Breast epithelium (tissue), 4 donors: ENCODE data around the gene ACO2. TPM values are rescaled to one million over a fixed set of nuclear protein-coding genes. Genes with fewer than 3 reads are reported as not detected.

Experiments
- DNase-seq, 2 donors: peaks; one replicate each; pipeline ENCODE4 v3.0.0-alpha.2; 2019; ENCODE audit warnings: low spot score in 2 of 2
- H3K27ac ChIP-seq, 2 donors: fragments of 200-600 bp; sonication (generic) in 1 of 2; one replicate each; pipeline ENCODE4 v1.5.1; 2016 to 2019; ENCODE audit warnings: mild to moderate bottlenecking in 1 of 2
- H3K27me3 ChIP-seq, 2 donors: fragments of 200-600 bp; sonication (generic) in 1 of 2; one replicate each; pipeline versions ENCODE4 v1.5.1 to v1.6.0; 2017 to 2019; ENCODE audit warnings: control low read depth in 1 of 2, mild to moderate bottlenecking in 1 of 2
- H3K36me3 ChIP-seq: fragments of 200-600 bp; one replicate; pipeline ENCODE4 v1.5.1; 2019
- H3K4me1 ChIP-seq, 2 donors: fragments of 200-600 bp; sonication (generic); one replicate each; pipeline ENCODE4 v1.5.1; 2016 to 2019; ENCODE audit warnings: control low read depth in 1 of 2
- H3K4me3 ChIP-seq, 3 donors: fragments of 200-600 bp; sonication (generic); 1 replicate in 2 of 3; 2 replicates in 1 of 3; pipeline ENCODE4 v1.5.1; 2016 to 2019; ENCODE audit warnings: mild to moderate bottlenecking in 3 of 3, moderate library complexity in 2 of 3
- H3K9me3 ChIP-seq, 2 donors: fragments of 200-600 bp; sonication (generic) in 1 of 2; one replicate each; pipeline ENCODE4 v1.5.1; 2016 to 2019; ENCODE audit warnings: control low read depth in 1 of 2
- CTCF ChIP-seq, 3 donors: fragments of 450-650 bp; IDR thresholded peaks; one replicate each; pipeline ENCODE4 v1.5.1; 2016 to 2017; ENCODE audit warnings: antibody characterized with exemption in 3 of 3, mild to moderate bottlenecking in 3 of 3, moderate library complexity in 3 of 3
- POLR2A ChIP-seq: fragments of 450-650 bp; IDR thresholded peaks from one replicate; pipeline ENCODE4 v1.6.1; 2016; ENCODE audit warnings: antibody characterized with exemption, mild to moderate bottlenecking, moderate library complexity
- POLR2AphosphoS5 ChIP-seq, 3 donors: sonication (generic); formaldehyde crosslinking; IDR thresholded peaks; one replicate each; pipeline ENCODE4 v1.6.1; 2017; ENCODE audit warnings: antibody characterized with exemption in 3 of 3
- intact Hi-C: fragments of 100-400 bp; cut with DNase I; formaldehyde crosslinking; loops from one replicate; pipeline ENCODE4 v1.15.1; 2023; ENCODE audit warnings: low total_unique reads
- total RNA-seq, 3 donors: library from RNA; depleted of rRNA; stranded (reverse); fragments of >200 nt; gene quantifications; one replicate each; pipeline ENCODE4 v1.1.0, GENCODE V29; 2016

The ACO2 gene
- total RNA-seq, 3 donors from 2014 or later = 58.1 to 92.2 (median 65.2) TPM

GRCh38 chr22:41442240-41442792 is 26.6 kb upstream of the ACO2 start:
- H3K4me1 ChIP-seq = no peaks in the 10 kb centered on the region
- intact Hi-C loops = loop anchor here (10.0 kb wide), 1 partner anchor 588 kb away; the partner anchor contains the start of genes ST13 and XPNPEP3
- no peaks in the 10 kb centered on the region for H3K9me3 ChIP-seq
- H3K4me3 ChIP-seq = no peak overlapping the region
- TF ChIP-seq POLR2AphosphoS5 (IDR thresholded peaks at IDR 0.05) = no peak
- TF ChIP-seq CTCF (IDR thresholded peaks at IDR 0.05) = no peak
- no peak for TF ChIP-seq POLR2A
- no peak for DNase-seq
- peak overlapping the region in 1 of 2 donors; percentile 42 for H3K27ac ChIP-seq
- H3K27me3 ChIP-seq = no peaks in the 10 kb centered on the region
- no peaks in the 10 kb centered on the region for H3K36me3 ChIP-seq

GRCh38 chr22:41444360-41445128 is 24.4 kb upstream of the ACO2 start:
- Histone ChIP-seq H3K27me3 (no peaks in the 10 kb centered on the region), H3K4me3 (peak overlapping the region; percentile 69 to 100 (median 93)), H3K36me3 (no peaks in the 10 kb centered on the region), H3K27ac (peak overlapping the region; percentile 97 to 100), H3K9me3 (no peaks in the 10 kb centered on the region), H3K4me1 (no peaks in the 10 kb centered on the region)
- intact Hi-C loops = loop anchor here (10.0 kb wide), 1 partner anchor 590 kb away; the partner anchor contains the start of genes ST13 and XPNPEP3
- TF ChIP-seq CTCF (IDR thresholded peaks at IDR 0.05) (peak in 1 of 3 donors; percentile 15), POLR2A (no peak), POLR2AphosphoS5 (IDR thresholded peaks at IDR 0.05) (peak; percentile 65 to 81 (median 75))
- peak; percentile 85 to 92 for DNase-seq

GRCh38 chr22:41445129-41446056 is 23.5 kb upstream of the ACO2 start:
- no peaks in the 10 kb centered on the region for H3K36me3 ChIP-seq
- TF ChIP-seq POLR2AphosphoS5 (IDR thresholded peaks at IDR 0.05) = no peak
- no peak for TF ChIP-seq CTCF (IDR thresholded peaks at IDR 0.05)
- no peak for TF ChIP-seq POLR2A
- peak overlapping the region; percentile 69 to 100 (median 93) for H3K4me3 ChIP-seq
- H3K27me3 ChIP-seq = no peaks in the 10 kb centered on the region
- no peaks in the 10 kb centered on the region for H3K9me3 ChIP-seq
- H3K27ac ChIP-seq = peak overlapping the region; percentile 97 to 100
- DNase-seq = no peak
- no peaks in the 10 kb centered on the region for H3K4me1 ChIP-seq
- intact Hi-C loops = loop anchor here (10.0 kb wide), 1 partner anchor 591 kb away; the partner anchor contains the start of genes ST13 and XPNPEP3

- no peak for TF ChIP-seq POLR2AphosphoS5 (IDR thresholded peaks at IDR 0.05)
- TF ChIP-seq CTCF (IDR thresholded peaks at IDR 0.05) = no peak
- TF ChIP-seq POLR2A = no peak
- intact Hi-C loops = loop anchor here (10.0 kb wide), 1 partner anchor 591 kb away; the partner anchor contains the start of genes ST13 and XPNPEP3
- no peaks in the 10 kb centered on the region for H3K27me3 ChIP-seq
- peak overlapping the region; percentile 97 to 100 for H3K27ac ChIP-seq
- H3K4me3 ChIP-seq = peak overlapping the region; percentile 69 to 100 (median 93)
- no peaks in the 10 kb centered on the region for H3K36me3 ChIP-seq
- H3K4me1 ChIP-seq = no peaks in the 10 kb centered on the region
- no peaks in the 10 kb centered on the region for H3K9me3 ChIP-seq
- no peak for DNase-seq
These were observed 22.8 kb upstream of the ACO2 start for GRCh38 chr22:41446057-41446501.
